G401.6 (cell line): ENCODE data around the gene BEND2.
A peak's percentile ranks its signal among the peaks of the same experiment; 100 is the strongest.
"Not testable (repeated sequence)": the region's sequence is repeated elsewhere in the genome, so short reads cannot be mapped to it uniquely, and the experiment has no call there.

Source experiments
- FAIRE-seq: peaks from 2 replicates; lab custom pipeline; 2012; peaks lifted over from hg19 to GRCh38; lab: Jason Lieb, UNC

BEND2 gene

GRCh38 chrX:18220786-18221185 lies at the start of gene BEND2:
BEND2 (minus strand) TSS chrX:18220886; CDS start chrX:18220750, 136 bp downstream.
- no peak for FAIRE-seq

- FAIRE-seq, result no peak
Observed at GRCh38 chrX:18255059-18255458, 34.4 kb upstream of the BEND2 start.

DNA sequence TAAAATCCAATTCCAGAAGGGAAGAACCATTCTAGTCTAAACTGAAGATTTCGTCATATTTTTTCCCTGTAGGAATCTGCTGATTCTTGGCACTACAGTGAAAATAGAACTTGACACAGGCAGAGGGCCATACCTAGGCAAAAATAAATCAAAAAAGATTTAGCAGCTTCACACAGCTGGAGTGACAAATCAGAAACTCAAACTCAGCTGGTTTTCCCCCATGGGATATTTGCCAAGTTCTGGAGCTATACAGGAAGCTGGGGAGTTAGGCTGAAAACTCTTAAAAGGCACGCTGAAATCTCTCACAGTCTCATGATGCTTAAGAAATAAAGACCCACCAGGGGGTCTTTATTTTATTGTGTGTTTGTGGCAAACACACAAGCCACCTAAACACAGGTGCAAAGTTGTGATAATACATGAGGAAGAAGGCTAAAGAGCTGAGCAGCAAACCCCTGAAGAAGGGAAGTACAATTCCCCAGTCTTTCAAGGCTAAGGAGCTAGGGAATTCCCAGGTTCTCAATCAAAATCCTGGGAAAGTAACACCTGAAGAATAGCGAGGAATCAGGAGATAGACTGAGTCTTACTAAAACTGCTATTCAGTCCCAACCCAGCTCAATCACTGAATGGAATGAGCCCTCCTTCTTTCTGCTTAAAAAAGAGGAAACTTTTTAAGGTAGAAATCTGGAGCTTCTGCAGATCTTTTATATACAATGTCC lies 32.1 kb upstream of the BEND2 start:
- FAIRE-seq, result no peak

DNA sequence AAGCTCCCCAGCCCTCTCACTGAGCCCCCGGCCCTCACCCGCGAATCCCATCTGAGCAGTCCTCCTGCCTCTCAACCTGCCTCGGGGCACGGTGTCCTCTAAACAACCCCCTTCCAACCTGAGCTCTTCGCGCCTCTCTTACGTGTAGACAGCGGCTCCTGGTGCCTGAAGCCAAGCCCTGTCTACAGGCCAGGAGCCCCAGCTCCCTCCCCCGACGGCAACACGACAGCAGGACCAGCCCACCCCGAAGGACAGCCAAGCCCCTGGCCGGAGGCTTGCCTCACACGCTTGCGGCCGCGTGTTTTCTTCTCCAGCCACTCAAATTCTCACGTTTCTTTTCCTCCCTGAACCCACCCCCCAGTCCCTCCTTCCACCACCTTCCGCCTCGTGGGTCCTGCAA lies 9.0 kb upstream of the BEND2 start:
- not testable (repeated sequence) for FAIRE-seq

DNA sequence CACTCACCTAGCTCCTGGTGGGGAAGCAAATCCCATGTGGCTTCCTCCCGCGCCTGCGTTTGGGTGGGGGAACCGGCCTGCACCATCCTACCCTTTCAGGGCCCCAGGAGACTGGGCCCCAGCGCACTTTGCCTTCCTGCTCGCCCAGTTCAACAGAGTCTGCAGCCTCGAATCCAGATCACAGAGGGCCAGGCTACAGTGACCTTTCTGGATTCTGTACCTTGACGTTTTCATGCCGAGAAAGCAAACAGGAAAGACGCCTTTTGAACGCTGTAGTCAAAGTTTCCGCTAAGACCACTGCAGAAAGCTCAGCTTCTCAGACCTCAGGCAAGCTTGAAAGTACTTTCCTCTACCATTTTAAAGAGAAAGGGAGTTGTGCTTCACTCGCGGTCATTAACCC lies 7.4 kb upstream of the BEND2 start:
- no peak for FAIRE-seq

DNA sequence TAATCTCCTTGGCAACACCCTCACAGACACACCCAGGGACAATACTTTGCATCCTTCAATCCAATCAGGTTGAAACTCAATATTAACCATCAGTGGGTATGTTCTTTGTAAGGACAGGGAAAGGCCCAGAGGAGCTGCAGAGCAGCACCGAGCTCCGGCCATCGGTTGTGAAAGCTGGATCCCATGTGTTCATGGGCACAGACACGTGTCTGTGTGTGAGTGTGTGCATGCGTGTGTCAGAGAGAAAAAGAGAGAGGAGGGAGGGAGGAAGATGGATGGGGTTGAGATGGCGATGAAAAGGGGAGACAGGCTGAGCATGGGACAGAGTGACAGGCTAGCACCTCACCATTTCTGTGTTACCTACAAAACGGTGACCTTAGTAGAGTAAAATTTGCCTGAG lies 6.8 kb upstream of the BEND2 start:
- FAIRE-seq, result no peak

- peak; percentile 80 for FAIRE-seq
Observed at GRCh38 chrX:18210470-18210869, 10.2 kb downstream of the BEND2 start.

GRCh38 chrX:18206657-18207056 lies 14.0 kb downstream of the BEND2 start:
- FAIRE-seq, result no peak

DNA sequence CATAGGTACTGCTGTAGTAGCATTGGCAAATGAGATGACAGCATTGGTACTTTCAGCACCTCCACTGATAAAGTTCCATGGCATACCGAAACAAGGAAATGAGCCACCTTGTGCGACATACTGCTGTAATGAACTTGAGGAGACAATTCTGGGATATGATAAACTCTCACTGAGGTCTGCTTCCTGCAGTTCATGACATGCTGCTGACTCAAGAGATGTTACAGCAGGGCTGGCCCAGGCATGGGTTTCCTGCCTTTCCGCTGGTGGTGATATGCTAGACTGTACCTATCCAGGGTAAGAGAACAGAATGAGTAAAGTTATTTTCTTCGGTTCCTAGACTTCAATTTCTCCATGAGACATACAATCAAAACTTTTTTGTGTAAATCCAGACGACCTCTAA lies 17.1 kb downstream of the BEND2 start:
- no peak for FAIRE-seq

DNA sequence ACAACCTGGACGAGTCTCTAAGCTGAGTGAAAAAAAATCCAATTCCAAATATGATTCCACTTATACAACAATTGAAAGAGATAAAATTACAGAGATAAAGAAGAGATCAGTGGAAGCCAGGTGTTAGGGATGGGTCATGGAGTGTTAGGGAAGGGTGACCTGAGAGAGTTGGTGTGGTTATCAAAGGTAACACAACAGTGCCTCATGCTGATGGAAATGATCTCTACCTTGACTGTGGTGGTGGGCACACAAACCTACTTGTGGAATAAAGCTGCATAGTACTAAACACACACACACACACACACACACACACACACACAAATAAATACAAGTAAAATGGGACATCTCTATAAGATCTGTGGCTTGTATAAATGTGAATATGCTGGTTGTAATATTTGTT lies 26.0 kb downstream of the BEND2 start:
- FAIRE-seq, result no peak

- no peak for FAIRE-seq
Observed at GRCh38 chrX:18179446-18179845, 41.2 kb downstream of the BEND2 start.

DNA sequence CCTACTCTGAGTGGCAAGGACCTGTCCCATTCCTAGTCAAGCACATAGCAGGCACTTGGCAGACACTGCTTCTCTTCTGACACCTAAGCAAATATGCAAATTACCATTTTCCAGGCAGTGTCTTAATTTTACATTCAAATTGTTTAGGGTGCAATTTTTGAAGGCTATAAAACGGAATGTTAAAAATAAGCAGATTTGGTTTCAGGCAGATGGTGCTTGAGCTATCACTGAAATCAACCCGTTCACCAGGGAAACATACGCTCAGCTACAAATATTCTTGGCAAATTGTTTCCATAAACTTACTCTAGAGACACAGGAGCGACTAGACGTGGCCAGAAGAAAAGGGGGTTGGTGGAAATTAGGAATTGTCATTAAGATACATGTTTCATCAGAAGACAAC lies 45.7 kb downstream of the BEND2 start:
- FAIRE-seq, result no peak

GRCh38 chrX:18174209-18174608 lies 46.5 kb downstream of the BEND2 start:
- FAIRE-seq, result no peak

- FAIRE-seq, result no peak
Observed at GRCh38 chrX:18173494-18174180, 47.0 kb downstream of the BEND2 start.

- FAIRE-seq, result no peak
Observed at GRCh38 chrX:18172970-18173369, 47.7 kb downstream of the BEND2 start.

DNA sequence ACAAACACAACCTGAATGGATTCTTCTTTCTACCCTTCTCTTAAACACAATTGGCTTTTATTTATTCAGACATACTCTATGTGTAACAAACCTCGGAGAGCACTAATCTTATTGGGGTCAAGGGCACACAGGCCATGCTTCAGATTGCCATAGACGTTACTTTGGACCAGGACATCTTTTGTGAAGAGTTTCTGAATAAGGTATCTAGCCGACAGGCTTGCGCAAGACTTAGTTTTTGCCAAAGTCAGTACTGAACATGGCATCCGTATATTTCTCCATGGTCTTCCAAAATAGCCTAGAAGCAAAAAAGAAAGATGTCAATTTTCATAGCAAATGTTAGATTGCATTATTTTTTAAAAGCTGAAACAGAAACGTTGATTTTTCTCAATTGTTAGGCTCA lies 49.8 kb downstream of the BEND2 start:
- FAIRE-seq, result no peak

DNA sequence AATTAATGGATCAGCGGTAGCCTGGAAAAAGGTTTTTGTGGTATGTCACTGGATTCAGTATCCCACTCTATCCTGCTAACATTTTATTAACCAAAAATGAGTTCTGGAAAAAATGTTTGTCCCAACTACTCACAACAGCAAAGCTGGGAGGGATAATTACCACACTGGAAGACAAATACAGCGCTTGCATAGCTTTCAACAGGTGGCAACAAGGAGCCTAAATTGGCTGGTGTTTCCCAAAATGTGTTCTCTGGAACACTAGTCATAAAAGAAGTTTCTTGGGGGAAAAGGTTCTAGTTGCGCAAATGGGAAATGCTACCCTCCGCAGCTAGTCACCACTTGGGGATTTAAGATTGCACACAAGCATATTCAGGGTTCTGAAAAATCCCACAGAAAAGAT lies 54.6 kb downstream of the BEND2 start:
- no peak for FAIRE-seq

- no peak for FAIRE-seq
Observed at GRCh38 chrX:18160369-18160768, 60.3 kb downstream of the BEND2 start.

- no peak for FAIRE-seq
Observed at GRCh38 chrX:18158963-18159362, 61.7 kb downstream of the BEND2 start.

DNA sequence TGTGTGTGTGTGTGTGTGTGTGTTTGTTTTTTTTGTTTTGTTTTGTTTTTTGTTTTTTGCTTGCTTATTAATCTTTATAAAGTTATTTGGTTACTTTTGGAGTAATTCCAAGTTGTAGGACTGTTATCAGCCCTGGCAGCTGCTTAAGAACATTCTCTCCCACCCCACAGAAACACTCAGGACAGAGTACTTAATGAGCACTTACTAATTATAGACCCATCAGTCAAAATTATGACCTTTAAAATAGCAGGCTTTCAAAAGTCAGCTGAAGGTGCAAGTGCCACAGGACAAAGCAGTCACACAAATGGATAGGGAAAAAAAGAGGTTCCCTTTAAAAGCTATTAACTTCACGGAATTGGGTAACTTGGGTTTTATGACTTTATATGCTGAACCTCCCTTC lies 69.0 kb downstream of the BEND2 start:
- no peak for FAIRE-seq

DNA sequence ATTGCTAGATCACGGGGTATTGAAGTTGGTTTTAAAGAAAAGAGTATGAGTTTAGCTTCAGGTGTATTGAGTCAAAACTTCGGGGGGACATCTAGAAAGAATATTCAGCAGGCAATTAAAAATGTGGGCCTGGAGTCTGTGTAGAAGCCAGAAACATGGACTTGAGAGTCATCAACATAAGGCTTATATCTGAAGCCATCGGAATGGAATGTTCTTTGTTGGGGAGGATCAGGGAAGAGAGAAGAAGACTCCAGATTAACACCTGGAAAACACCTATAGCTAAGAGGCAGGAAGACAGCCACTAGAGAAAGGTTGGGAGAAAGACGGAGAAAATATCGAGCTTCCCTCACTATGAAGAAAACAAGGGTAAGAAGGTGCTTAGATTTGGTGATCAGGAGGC lies 69.5 kb downstream of the BEND2 start:
- no peak for FAIRE-seq

DNA sequence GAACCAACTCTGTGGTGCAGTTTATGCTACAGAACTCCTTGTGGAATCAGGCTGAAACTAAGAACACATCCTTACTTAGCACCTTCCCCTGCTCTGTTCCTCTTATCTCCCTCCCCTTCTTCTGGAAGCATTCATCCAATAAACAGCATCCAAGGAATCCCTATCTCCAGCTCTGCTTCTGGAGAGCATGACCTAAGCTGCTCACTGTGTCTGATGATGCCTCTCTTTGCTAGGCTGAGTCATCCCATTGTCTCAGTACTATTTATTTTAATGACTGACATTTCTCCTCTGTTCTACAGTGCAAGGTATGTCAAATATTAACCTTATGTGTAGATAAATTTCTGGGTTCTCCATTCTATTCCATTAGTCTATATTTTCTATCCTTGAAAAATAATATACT lies 71.2 kb downstream of the BEND2 start:
- no peak for FAIRE-seq

DNA sequence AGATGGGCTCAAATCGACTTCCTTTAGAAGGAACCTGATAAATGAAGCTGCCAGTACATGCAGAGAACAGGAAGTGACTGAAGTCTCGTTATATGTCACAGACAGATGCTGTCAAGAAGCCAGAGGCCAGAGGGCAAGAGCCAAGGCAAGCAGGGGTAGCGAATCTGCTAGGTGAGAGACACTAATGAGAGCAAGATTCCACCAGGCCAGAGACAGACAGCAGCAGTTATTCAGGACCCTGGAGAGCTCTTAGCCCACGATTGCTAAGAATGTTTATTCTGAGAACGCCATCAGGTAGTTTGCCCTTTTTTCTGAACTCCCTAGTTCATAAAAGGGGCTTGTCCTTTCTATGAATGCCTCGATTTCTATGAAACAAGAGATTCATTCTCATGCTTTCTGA lies 73.7 kb downstream of the BEND2 start:
- no peak for FAIRE-seq

DNA sequence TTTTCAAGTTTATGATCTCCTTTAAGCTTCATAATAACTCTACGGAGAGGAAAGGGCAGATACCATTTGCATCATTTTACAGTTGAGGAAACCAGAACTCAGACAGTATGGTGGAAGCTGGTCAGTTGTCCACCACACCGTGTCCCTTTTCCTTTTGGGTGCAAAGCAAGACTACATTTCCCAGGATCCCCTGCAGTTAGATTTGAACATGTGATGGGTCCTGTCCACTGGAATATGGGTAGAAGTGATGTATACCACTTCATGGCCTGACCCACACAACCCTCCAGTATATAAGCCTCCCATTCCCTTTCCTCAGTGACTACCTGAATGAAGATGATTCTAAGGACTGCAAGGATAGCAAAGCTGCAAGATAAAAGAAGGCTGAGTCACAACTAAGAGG lies 74.7 kb downstream of the BEND2 start:
- FAIRE-seq, result no peak
